Fibroblast of the aortic adventitia (primary cell): ENCODE data around the gene CGB2. TPM values are rescaled to one million over a fixed set of nuclear protein-coding genes. Genes with fewer than 3 reads are reported as not detected.

Experiments used
- DNase-seq: peaks from one replicate; pipeline ENCODE4 v3.0.0-alpha.2; 2010; ENCODE audit warnings: low read depth
- H3K4me3 ChIP-seq: 2 replicates; pipeline ENCODE4 v1.5.1; 2011; ENCODE audit warnings: low read depth, mild to moderate bottlenecking, control low read depth, low read length, moderate library complexity
- total RNA-seq: library from RNA; depleted of rRNA; stranded (reverse); fragments of >200 nt; gene quantifications from 2 replicates; pipeline ENCODE4 v1.2.3, GENCODE V29; 2012; ENCODE audit warnings: low replicate concordance
- TF ChIP-seq, protein P1 (sequence below): IDR thresholded peaks from 2 replicates; pipeline ENCODE4 v1.5.1; 2011; ENCODE audit warnings: mild to moderate bottlenecking, low read length, control low read depth, inconsistent platforms; ENCODE audit not compliant: insufficient read depth

The CGB2 gene
- total RNA-seq, 1 donor: not detected

DNA sequence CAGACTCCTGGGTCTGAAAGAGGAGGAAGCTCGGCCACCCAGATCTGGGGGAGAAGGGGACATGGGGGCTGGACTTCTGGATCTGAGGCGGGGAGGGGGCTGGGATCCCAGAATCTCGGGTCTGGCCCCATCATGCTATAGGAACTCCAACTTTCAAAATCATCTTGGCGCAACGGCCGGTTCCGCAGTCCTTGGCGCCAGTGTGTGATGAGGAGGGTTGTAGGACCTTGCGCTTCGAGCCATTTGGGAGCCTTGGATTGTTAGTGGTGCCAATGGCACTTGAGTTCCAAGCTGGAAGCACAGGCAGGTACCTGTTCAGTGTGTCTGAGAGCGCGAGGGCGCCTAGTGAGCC lies 37.7 kb upstream of the CGB2 start:
- peak overlapping the region; percentile 96 for H3K4me3 ChIP-seq
- no peak for DNase-seq
- TF ChIP-seq, protein P1, sequence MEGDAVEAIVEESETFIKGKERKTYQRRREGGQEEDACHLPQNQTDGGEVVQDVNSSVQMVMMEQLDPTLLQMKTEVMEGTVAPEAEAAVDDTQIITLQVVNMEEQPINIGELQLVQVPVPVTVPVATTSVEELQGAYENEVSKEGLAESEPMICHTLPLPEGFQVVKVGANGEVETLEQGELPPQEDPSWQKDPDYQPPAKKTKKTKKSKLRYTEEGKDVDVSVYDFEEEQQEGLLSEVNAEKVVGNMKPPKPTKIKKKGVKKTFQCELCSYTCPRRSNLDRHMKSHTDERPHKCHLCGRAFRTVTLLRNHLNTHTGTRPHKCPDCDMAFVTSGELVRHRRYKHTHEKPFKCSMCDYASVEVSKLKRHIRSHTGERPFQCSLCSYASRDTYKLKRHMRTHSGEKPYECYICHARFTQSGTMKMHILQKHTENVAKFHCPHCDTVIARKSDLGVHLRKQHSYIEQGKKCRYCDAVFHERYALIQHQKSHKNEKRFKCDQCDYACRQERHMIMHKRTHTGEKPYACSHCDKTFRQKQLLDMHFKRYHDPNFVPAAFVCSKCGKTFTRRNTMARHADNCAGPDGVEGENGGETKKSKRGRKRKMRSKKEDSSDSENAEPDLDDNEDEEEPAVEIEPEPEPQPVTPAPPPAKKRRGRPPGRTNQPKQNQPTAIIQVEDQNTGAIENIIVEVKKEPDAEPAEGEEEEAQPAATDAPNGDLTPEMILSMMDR: no peak

DNA sequence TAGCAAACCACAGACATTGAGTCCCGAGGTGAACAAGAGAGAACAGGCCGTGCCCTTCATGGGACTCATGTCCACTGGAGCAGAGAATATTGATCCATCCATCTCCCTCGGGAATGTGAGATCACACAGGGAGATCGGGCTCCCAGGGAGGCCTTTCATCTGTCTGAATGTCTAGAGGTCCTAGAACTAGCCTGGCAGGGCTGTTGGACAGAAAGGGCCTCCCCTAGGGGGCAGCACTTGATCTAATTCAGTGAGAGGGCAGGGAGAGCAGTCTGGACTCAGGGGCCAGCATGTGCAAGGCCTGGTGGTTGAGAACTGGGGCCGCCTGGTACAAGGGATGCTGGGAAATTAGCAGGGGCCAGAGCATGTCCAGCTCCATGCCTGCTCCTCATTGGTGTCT lies 33.7 kb upstream of the CGB2 start:
- TF ChIP-seq, protein P1: peak; percentile 55
- DNase-seq: peak; percentile 46

DNA sequence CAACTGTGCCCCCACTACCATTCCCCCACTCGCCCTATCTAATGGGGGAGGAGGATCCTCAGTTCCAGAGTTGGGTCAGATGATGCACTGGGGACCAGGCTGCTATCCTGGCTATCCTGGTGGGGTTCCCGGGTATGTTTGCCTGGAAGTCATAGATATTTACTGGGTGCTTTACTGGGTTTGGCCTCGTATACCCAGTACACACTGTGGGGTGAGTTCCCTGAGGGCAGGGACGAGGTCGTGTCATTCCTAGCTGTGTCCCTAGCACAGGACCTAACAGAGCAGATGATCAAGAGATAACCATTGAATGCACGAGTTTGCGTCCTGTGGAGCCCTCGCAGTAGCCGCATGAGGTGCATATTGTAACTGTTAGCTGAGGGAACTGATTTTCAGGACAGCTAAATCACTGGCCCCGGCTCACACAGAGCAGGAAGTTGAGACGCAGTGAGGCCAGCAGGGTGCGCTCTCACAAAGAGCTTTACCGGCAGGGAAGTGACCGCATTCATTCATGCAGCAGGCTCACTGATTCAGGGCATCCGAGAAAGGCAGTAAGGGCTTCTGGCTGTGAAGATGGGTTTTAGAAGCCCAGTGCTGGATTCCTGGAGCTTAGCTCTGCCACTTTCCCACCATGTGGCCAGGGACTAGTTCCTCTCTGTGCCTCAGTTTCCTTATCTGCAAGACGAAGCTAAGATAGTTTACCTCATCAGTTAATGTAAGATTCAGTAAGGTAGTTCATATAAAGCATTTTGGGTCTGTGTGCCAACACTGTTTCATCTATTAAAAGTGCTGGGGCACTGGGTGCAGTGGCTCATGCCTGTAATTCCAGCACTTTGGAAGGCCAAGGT lies 32.0 kb upstream of the CGB2 start:
- TF ChIP-seq, protein P1: peak; percentile 78
- no peak overlapping the region for H3K4me3 ChIP-seq

More for the DNA sequence above, 33.7 kb upstream of the CGB2 start:
- no peak overlapping the region for H3K4me3 ChIP-seq

DNA sequence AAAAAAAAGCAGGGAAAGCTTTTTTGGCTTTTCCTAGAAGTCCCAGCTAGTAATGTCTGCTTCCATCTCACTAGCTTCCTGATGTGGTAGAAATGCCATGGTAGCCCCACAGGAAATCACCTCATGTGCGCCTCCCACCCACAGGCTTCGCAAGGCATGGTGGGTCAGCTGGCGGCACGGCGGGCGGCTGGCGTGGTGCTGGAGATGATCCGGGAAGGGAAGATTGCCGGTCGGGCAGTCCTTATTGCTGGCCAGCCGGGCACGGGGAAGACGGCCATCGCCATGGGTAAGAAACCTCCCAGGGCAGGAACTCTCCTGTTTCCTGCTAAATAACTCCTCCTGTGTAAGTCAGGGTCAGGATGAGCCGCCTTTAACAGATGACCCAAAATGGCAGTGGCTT lies 27.6 kb upstream of the CGB2 start:
- H3K4me3 ChIP-seq: no peak overlapping the region
- TF ChIP-seq, protein P1: no peak
- no peak for DNase-seq

More for the DNA sequence above, 32.0 kb upstream of the CGB2 start:
- peak; percentile 70 for DNase-seq

DNA sequence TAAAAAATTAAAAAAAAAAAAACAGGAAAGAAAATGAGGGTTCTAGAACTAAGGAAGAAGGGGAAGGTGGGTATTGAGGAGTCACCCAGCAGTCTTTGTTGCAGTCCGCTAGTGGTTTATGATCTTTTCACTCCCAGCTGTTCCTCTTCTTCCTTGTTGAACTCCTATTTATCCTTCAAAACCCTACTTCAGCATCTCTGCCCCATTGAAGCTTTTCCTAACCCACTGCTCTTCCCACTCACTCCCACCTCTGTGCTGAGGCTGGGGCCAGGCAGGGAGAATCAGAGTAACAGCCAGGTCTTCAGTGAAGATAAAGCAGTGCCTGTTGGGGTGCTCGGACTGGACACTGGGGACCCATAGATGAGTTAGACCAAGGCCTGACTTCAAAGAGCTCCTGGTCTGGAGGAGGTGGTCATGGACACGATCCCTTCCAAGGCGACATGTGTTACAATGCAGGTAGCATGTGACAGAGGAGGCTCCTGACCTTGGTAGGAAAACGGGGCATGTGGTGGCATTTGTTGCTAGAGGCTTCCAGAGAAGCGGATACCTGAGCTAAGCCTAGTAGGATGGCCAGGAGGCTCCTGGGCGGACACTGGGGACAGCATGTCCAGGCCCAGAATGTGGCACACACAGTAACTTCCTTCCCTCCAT lies 26.6 kb upstream of the CGB2 start:
- no peak overlapping the region for H3K4me3 ChIP-seq
- no peak for DNase-seq
- TF ChIP-seq, protein P1: no peak

DNA sequence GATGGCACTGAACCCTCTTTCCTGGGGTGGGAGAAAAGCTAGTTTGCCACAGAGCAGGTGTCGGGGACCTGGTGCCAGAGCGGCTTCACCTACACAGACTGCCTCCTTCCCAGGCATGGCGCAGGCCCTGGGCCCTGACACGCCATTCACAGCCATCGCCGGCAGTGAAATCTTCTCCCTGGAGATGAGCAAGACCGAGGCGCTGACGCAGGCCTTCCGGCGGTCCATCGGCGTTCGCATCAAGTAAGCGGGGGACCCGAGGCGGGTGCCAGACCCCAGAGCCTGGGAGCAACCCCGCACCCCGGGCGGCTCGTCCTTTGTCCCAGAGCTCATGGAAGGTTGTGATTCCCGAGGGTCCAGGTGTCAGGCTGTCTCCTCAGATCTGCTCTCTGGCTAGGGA lies 24.8 kb upstream of the CGB2 start:
- no peak for DNase-seq
- TF ChIP-seq, protein P1: no peak
- no peak overlapping the region for H3K4me3 ChIP-seq

DNA sequence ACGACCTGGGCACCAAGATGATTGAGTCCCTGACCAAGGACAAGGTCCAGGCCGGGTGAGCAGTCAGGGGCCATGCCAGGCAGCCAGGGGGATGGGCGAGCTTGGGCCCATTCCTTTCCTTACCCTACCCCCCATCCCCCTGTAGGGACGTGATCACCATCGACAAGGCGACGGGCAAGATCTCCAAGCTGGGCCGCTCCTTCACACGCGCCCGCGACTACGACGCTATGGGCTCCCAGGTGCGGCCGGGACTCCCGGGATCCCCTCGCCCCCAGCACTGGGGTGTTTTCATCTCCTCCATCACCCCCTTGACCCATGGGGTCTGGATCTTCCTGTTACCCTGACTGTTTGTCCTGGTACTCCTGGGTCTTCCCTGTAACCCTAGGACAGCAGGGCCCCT lies 21.9 kb upstream of the CGB2 start:
- DNase-seq: no peak
- TF ChIP-seq, protein P1: no peak

More for the DNA sequence above, 21.9 kb upstream of the CGB2 start:
- no peak overlapping the region for H3K4me3 ChIP-seq
